HCT116 (cell line): ENCODE data around the gene SLC12A8. TPM values are rescaled to one million over a fixed set of nuclear protein-coding genes. Genes with fewer than 3 reads are reported as not detected.

Experiments used
- ATAC-seq: fragments of 200-7000 bp; cut with Tn5 transposase; 2 replicates; pipeline ENCODE4 v1.9.1; 2020; ENCODE audit warnings: mild to moderate bottlenecking, moderate library complexity
- BruUV-seq: library from RNA; stranded (reverse); fragments of 400-500 nt; replicated peaks from 2 replicates; lab custom pipeline; 2021; lab: Mats Ljungman, UMichigan
- CTCF ChIA-PET: fragments of 300-600 bp; sonication (Branson Sonifier 250); formaldehyde crosslinking; loops from one replicate; lab custom pipeline; 2021; ENCODE audit warnings: antibody characterized with exemption; lab: Charles Lee
- POLR2A ChIA-PET: fragments of 300-600, 350-600 bp; sonication (Branson Sonifier 250); formaldehyde crosslinking; loops from one replicate; lab custom pipeline; 2021; ENCODE audit warnings: antibody characterized with exemption; lab: Charles Lee
- RAD21 ChIA-PET, 2 experiments: fragments of 300-600 bp; sonication (Branson Sonifier 250); formaldehyde crosslinking; loops; one replicate each; lab custom pipeline; 2023; ENCODE audit warnings: low total read pairs in 2 of 2; ENCODE audit not compliant: uncharacterized antibody in 2 of 2, unreplicated experiment in 2 of 2, low non-redundant PET in 1 of 2; lab: Charles Lee
- DNase-seq: peaks from one replicate; pipeline ENCODE4 v3.0.0-alpha.2; 2010; ENCODE audit warnings: low read depth, low spot score
- H2AFZ ChIP-seq: fragments of 200-600 bp; shearing (Covaris generic), sonication (generic); 2 replicates; pipeline ENCODE4 v1.6.1; 2017; ENCODE audit warnings: low read depth, mixed run types, mixed read lengths, antibody characterized with exemption, low read length; ENCODE audit not compliant: poor library complexity, severe bottlenecking
- H3K27ac ChIP-seq: 2 replicates; pipeline ENCODE4 v1.5.1; 2012; ENCODE audit warnings: low read depth, low read length
- H3K27me3 ChIP-seq: fragments of 200-600 bp; sonication (generic); 2 replicates; pipeline ENCODE4 v1.6.1; 2016; ENCODE audit warnings: mixed run types, low read length, mixed read lengths; ENCODE audit not compliant: insufficient read depth
- H3K36me3 ChIP-seq, 2 experiments: fragments of 200-500 bp in 1 of 2; fragments of 200-600 bp in 1 of 2; sonication (Bioruptor generic) in 1 of 2; sonication (generic) in 1 of 2; 2 replicates each; pipeline versions ENCODE4 v1.5.1 to v1.6.1; 2014 to 2016; ENCODE audit warnings: low read length in 2 of 2, inconsistent platforms in 1 of 2, mixed read lengths in 1 of 2, mixed run types in 1 of 2; ENCODE audit not compliant: insufficient read depth in 2 of 2, control insufficient read depth in 1 of 2
- H3K4me1 ChIP-seq, 2 experiments: fragments of 200-600 bp in 1 of 2; sonication (generic) in 1 of 2; 2 replicates each; pipeline versions ENCODE4 v1.5.1 to v1.6.1; 2012 to 2017; ENCODE audit warnings: low read length in 2 of 2, inconsistent platforms in 1 of 2, mild to moderate bottlenecking in 1 of 2, mixed read lengths in 1 of 2, mixed run types in 1 of 2, moderate library complexity in 1 of 2; ENCODE audit not compliant: insufficient read depth in 2 of 2, control insufficient read depth in 1 of 2
- H3K4me2 ChIP-seq: fragments of 200-600 bp; sonication (generic); 2 replicates; pipeline ENCODE4 v1.6.1; 2017; ENCODE audit warnings: mixed run types, low read length, mixed read lengths
- H3K4me3 ChIP-seq, 2 experiments: fragments of 200-600 bp in 1 of 2; sonication (generic) in 1 of 2; replicated peaks in 1 of 2; 2 replicates each; pipeline ENCODE4 v1.5.1; 2011 to 2016; ENCODE audit warnings: low read length in 2 of 2, control low read depth in 1 of 2, low read depth in 1 of 2, mild to moderate bottlenecking in 1 of 2, mixed read lengths in 1 of 2, mixed run types in 1 of 2
- H3K79me2 ChIP-seq: fragments of 200-600 bp; sonication (generic); 2 replicates; pipeline ENCODE4 v1.6.1; 2017; ENCODE audit warnings: mild to moderate bottlenecking, mixed run types, low read length, moderate library complexity, mixed read lengths; ENCODE audit not compliant: insufficient read depth
- H3K9ac ChIP-seq: fragments of 200-600 bp; sonication (generic); 2 replicates; pipeline ENCODE4 v1.6.1; 2016; ENCODE audit warnings: low read length, mixed read lengths
- H3K9me2 ChIP-seq: fragments of 200-600 bp; sonication (generic), shearing (Covaris generic); 2 replicates; pipeline ENCODE4 v1.6.1; 2017; ENCODE audit warnings: mixed run types, mild to moderate bottlenecking, moderate library complexity; ENCODE audit not compliant: insufficient read depth
- H3K9me3 ChIP-seq, 2 experiments: fragments of 200-500 bp in 1 of 2; fragments of 200-600 bp in 1 of 2; sonication (Bioruptor generic) in 1 of 2; sonication (generic) in 1 of 2; 2 replicates each; pipeline ENCODE4 v1.6.1; 2014 to 2017; ENCODE audit warnings: low read length in 2 of 2, mixed read lengths in 2 of 2, inconsistent platforms in 1 of 2, low read depth in 1 of 2, mild to moderate bottlenecking in 1 of 2, mixed run types in 1 of 2, moderate library complexity in 1 of 2; ENCODE audit not compliant: control insufficient read depth in 1 of 2, insufficient read depth in 1 of 2
- H4K20me1 ChIP-seq: fragments of 200-600 bp; sonication (generic), shearing (Covaris generic); 2 replicates; pipeline ENCODE4 v1.6.1; 2017; ENCODE audit warnings: mixed run types, mild to moderate bottlenecking, moderate library complexity; ENCODE audit not compliant: insufficient read depth
- CBX3 ChIP-seq: IDR thresholded peaks from 2 replicates; pipeline ENCODE4 v1.6.1; 2012; ENCODE audit warnings: low read depth
- CEBPB ChIP-seq: IDR thresholded peaks from 2 replicates; pipeline ENCODE4 v1.6.1; 2012; ENCODE audit warnings: low read depth
- EGR1 ChIP-seq: IDR thresholded peaks from 2 replicates; pipeline ENCODE4 v1.6.1; 2012; ENCODE audit warnings: low read depth
- ELF1 ChIP-seq: IDR thresholded peaks from 2 replicates; pipeline ENCODE4 v1.6.1; 2012; ENCODE audit warnings: low read depth, borderline replicate concordance
- EZH2 ChIP-seq: fragments of 200-600 bp; sonication (generic); IDR thresholded peaks from 2 replicates; pipeline ENCODE4 v1.6.1; 2017; ENCODE audit warnings: antibody characterized with exemption, mixed run types
- JUND ChIP-seq: IDR thresholded peaks from 2 replicates; pipeline ENCODE4 v1.6.1; 2012
- POLR2A ChIP-seq: IDR thresholded peaks from 2 replicates; pipeline ENCODE4 v1.7.0; 2011; ENCODE audit warnings: borderline replicate concordance; ENCODE audit not compliant: insufficient read depth, insufficient read length; ENCODE audit errors: extremely low read depth
- POLR2AphosphoS5 ChIP-seq: IDR thresholded peaks from 2 replicates; pipeline ENCODE4 v1.6.1; 2011; ENCODE audit warnings: mild to moderate bottlenecking, low read depth, low read length, moderate library complexity
- SIN3A ChIP-seq: IDR thresholded peaks from 2 replicates; pipeline ENCODE4 v1.6.1; 2012; ENCODE audit warnings: low read depth
- SP1 ChIP-seq: IDR thresholded peaks from 2 replicates; pipeline ENCODE4 v1.6.1; 2012; ENCODE audit warnings: low read depth
- SRF ChIP-seq: IDR thresholded peaks from 2 replicates; pipeline ENCODE4 v1.6.1; 2012; ENCODE audit warnings: low read depth
- TCF7L2 ChIP-seq: IDR thresholded peaks from 2 replicates; pipeline ENCODE4 v1.7.0; 2011; ENCODE audit warnings: borderline replicate concordance, inconsistent platforms; ENCODE audit not compliant: insufficient read depth, insufficient read length; ENCODE audit errors: extremely low read depth
- ZFX ChIP-seq: fragments of 450-650 bp; IDR thresholded peaks from 2 replicates; pipeline ENCODE4 v1.6.1; 2017
- ZNF274 ChIP-seq: fragments of 200-500 bp; sonication (Bioruptor generic); IDR thresholded peaks from 2 replicates; pipeline ENCODE4 v1.6.1; 2014; ENCODE audit warnings: mild to moderate bottlenecking, low read depth, low read length, inconsistent platforms
- intact Hi-C: fragments of 100-400 bp; cut with micrococcal nuclease; formaldehyde crosslinking; loops from 2 replicates; pipeline ENCODE4 v1.10.0; 2022
- total RNA-seq: library from RNA; stranded (reverse); gene quantifications from one replicate; pipeline ENCODE4 v1.2.1, GENCODE V29; 2021; ENCODE audit not compliant: unreplicated experiment
- TF ChIP-seq, protein P1 (sequence below): IDR thresholded peaks from 2 replicates; pipeline ENCODE4 v1.6.1; 2012
- TF ChIP-seq, protein P2 (sequence below): IDR thresholded peaks from 2 replicates; pipeline ENCODE4 v1.6.1; 2012

SLC12A8 gene
- total RNA-seq, 1 experiment from 2014 or later = 19.9 TPM

DNA sequence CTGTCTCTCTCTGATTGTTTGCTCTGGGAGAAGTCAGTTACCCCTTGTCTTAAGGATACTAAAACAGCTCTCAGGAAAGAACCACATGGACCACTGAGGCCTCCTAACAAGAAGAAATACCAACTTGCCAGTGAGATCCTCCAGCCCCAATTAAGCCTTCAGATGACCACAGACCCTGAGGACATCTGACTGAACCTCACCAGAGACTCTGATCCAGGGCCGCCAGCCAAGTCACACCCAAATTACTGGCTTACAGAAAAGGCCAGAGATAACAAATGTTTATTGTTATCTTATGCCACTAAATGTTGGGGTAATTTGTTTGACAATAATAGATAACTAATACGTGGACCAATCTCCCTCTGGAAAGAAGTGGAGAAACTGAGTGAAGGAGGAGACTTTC lies 40.2 kb downstream of the SLC12A8 start:
- POLR2A ChIA-PET = no interaction called here
- Histone ChIP-seq H3K9ac (no peak overlapping the region), H3K4me2 (no peak overlapping the region), H3K4me3 (no peak overlapping the region)
- TF ChIP-seq, protein P1, sequence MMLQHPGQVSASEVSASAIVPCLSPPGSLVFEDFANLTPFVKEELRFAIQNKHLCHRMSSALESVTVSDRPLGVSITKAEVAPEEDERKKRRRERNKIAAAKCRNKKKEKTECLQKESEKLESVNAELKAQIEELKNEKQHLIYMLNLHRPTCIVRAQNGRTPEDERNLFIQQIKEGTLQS = no peak
- no peak for TF ChIP-seq EZH2
- no peak for TF ChIP-seq POLR2AphosphoS5
- no peak for TF ChIP-seq ELF1
- no peak for TF ChIP-seq CBX3
- TF ChIP-seq, protein P2, sequence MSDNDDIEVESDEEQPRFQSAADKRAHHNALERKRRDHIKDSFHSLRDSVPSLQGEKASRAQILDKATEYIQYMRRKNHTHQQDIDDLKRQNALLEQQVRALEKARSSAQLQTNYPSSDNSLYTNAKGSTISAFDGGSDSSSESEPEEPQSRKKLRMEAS = no peak
- no peak for TF ChIP-seq SIN3A
- TF ChIP-seq POLR2A = no peak
- TF ChIP-seq ZFX = no peak
- no peak for TF ChIP-seq EGR1
- TF ChIP-seq JUND = no peak
- TF ChIP-seq, all 23 proteins: peak for 0
- Histone ChIP-seq H3K79me2 (no peaks in the 10 kb centered on the region), H2AFZ (no peak overlapping the region), H3K4me1 (no peaks in the 10 kb centered on the region), H3K9me3 (no peaks in the 10 kb centered on the region), H3K27ac (no peak overlapping the region), H3K36me3 (peaks cover 3 to 9% of the 10 kb centered on the region in 2 experiments; a peak in 2 of 4 replicates), H3K9me2 (no peaks in the 10 kb centered on the region), H4K20me1 (no peaks in the 10 kb centered on the region), H3K27me3 (no peaks in the 10 kb centered on the region)
- RAD21 ChIA-PET = no interaction called here
- intact Hi-C loops = no loop called here
- no TSS peak for BruUV-seq
- no peak for ATAC-seq
- DNase-seq = no peak
- CTCF ChIA-PET = no interaction called here

DNA sequence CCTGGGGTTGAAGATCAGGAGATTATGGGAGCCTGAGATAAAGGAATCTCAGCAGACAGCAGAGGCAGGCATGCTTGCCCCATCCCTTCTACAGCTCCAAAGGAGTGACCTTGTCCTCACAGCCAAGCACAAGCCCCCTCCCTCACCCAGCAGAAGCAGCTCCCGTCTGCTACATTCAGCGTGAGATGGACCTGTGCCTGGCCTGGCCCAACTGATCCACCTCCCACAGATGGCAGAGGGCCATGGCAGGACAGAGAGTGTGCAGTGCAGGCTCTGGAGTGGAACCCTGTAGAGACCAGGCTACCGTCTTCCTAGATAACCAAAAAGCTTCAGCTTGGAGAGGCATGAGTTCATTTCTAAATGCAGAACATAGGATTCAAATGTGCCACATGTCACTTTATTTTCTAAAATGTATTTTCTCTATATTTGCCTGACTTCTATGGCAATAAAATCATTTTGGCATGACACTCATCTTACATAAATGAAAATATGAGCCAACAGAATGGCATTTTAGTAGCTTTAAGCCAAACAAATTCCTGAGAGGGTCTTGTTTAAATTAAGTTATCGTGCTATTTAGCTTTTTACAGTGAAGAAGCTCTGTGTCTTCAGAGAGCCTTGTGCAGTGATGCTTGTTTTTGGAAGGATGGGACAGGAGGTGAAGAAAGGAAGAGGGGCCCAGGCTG lies 43.7 kb downstream of the SLC12A8 start:
- intact Hi-C loops = no loop called here
- Histone ChIP-seq H2AFZ (no peak overlapping the region), H4K20me1 (no peaks in the 10 kb centered on the region), H3K36me3 (peaks cover 3 to 8% of the 10 kb centered on the region in 2 experiments; a peak in 2 of 4 replicates), H3K4me1 (no peaks in the 10 kb centered on the region), H3K27ac (no peak overlapping the region), H3K4me3 (no peak overlapping the region), H3K9me3 (no peaks in the 10 kb centered on the region), H3K27me3 (no peaks in the 10 kb centered on the region), H3K79me2 (no peaks in the 10 kb centered on the region), H3K9ac (no peak overlapping the region)
- ChIA-PET CTCF (no interaction called here), POLR2A (no interaction called here), RAD21 (no interaction called here)
- DNase-seq = no peak
- no TSS peak for BruUV-seq
- ATAC-seq = no peak
- TF ChIP-seq CBX3 (no peak), TCF7L2 (no peak), SRF (no peak), ZNF274 (no peak), CEBPB (no peak), SP1 (no peak)
- TF ChIP-seq, protein P2 = no peak
- TF ChIP-seq, all 23 proteins: peak for 0
- Histone ChIP-seq H3K9me2 (no peaks in the 10 kb centered on the region), H3K4me2 (no peak overlapping the region)
